ENCODE data around the gene NCOA1. TPM values are rescaled to one million over a fixed set of nuclear protein-coding genes. Genes with fewer than 3 reads are reported as not detected.

Gene NCOA1
- total RNA-seq, 2 donors from 2014 or later, result 20.1 to 22.6 TPM

DNA sequence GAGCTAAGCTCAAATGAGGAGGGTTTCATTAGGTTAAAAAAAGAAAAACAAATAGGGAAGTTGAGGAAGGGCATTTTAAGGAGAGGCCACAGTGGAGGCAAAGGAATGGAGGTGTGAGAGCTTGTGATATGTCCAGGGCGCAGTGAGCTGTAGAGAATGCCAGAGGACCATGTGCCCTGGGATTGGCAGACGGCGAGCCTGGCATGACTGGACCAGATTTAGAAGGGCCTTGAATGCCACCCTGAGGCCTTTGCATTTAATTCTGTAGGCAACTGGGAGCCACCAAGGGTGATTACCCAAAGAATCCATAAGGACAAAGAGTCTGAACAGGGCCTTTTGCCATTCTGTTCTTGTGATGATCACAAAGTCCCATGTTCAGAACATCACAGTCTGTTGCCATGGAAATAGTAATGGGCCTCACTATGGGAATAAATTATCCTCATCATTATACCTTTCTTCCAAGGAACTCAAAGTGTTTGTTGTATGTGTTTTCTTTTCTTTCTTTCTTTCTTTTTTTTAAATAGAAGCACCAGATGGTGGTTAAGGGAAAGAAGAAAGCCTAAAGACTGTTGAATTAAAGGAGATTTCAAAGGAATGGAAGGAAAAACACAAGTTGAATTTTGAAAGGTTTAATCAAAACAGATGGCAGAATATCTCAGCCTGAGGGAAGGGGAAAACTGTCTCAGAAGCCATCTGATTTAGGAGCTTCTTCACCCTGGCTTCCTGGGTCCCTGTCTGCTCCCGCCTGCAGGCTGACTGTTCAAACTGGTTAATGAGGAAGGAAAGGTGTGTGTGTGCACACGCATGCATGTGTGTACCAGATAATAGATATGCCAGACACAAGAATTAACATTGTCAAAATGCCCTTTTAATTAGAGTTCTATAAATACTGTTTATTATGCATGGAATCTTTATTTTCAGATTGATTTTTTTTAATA, 31.6 kb upstream of the NCOA1 start:
- H3K4me3 ChIP-seq (ENCODE audit: low read length), result no peak overlapping the region
- Mint-ChIP-seq H3K36me3 (ENCODE audit: low read depth) (no peaks in the 10 kb centered on the region), H3K27ac (no peak overlapping the region), H3K4me1 (peaks cover 18% of the 10 kb centered on the region), H3K27me3 (ENCODE audit: insufficient read depth) (peaks cover 95% of the 10 kb centered on the region), H3K4me3 (no peak overlapping the region), H3K9me3 (no peaks in the 10 kb centered on the region)
- DNase-seq, result no peak
- no peak overlapping the region for H3K9ac ChIP-seq (ENCODE audit: extremely low read depth, low read length, poor library complexity, severe bottlenecking)
- peaks cover 89% of the 10 kb centered on the region for H3K27me3 ChIP-seq (ENCODE audit: control insufficient read depth, insufficient read depth, low read length, poor library complexity, severe bottlenecking)
- TF ChIP-seq, protein P1, sequence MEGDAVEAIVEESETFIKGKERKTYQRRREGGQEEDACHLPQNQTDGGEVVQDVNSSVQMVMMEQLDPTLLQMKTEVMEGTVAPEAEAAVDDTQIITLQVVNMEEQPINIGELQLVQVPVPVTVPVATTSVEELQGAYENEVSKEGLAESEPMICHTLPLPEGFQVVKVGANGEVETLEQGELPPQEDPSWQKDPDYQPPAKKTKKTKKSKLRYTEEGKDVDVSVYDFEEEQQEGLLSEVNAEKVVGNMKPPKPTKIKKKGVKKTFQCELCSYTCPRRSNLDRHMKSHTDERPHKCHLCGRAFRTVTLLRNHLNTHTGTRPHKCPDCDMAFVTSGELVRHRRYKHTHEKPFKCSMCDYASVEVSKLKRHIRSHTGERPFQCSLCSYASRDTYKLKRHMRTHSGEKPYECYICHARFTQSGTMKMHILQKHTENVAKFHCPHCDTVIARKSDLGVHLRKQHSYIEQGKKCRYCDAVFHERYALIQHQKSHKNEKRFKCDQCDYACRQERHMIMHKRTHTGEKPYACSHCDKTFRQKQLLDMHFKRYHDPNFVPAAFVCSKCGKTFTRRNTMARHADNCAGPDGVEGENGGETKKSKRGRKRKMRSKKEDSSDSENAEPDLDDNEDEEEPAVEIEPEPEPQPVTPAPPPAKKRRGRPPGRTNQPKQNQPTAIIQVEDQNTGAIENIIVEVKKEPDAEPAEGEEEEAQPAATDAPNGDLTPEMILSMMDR (conservative IDR thresholded peaks at IDR 0.05), result no peak
- 99 to 100% methylated on average over 5 of the region's 5 CpGs for WGBS, 2 experiments (ENCODE audit: insufficient coverage in 1 of 2, insufficient read length in 1 of 2)
- H3K9me3 ChIP-seq (ENCODE audit: control insufficient read depth, low read length), result no peaks in the 10 kb centered on the region
- H3K36me3 ChIP-seq (ENCODE audit: control insufficient read depth, insufficient read depth, low read length), result no peaks in the 10 kb centered on the region
- H3K4me1 ChIP-seq (ENCODE audit: control insufficient read depth, insufficient read depth, low read length), result peaks cover 3% of the 10 kb centered on the region
- H3K27ac ChIP-seq (ENCODE audit: low read depth, low read length), result peak overlapping the region; percentile 72

- H3K27me3 Mint-ChIP-seq (ENCODE audit: insufficient read depth), result peaks cover 79% of the 10 kb centered on the region
- no peaks in the 10 kb centered on the region for H3K36me3 Mint-ChIP-seq (ENCODE audit: low read depth)
- no peaks in the 10 kb centered on the region for H3K9me3 ChIP-seq (ENCODE audit: control insufficient read depth, low read length)
- H3K36me3 ChIP-seq (ENCODE audit: control insufficient read depth, insufficient read depth, low read length), result no peaks in the 10 kb centered on the region
- peaks cover 74% of the 10 kb centered on the region for H3K27me3 ChIP-seq (ENCODE audit: control insufficient read depth, insufficient read depth, low read length, poor library complexity, severe bottlenecking)
- 96 to 100% methylated on average over 1 to 2 of the region's 2 CpGs for WGBS, 2 experiments (ENCODE audit: insufficient coverage in 1 of 2, insufficient read length in 1 of 2)
- H3K4me1 ChIP-seq (ENCODE audit: control insufficient read depth, insufficient read depth, low read length), result peaks cover 3% of the 10 kb centered on the region
- H3K9me3 Mint-ChIP-seq, result no peaks in the 10 kb centered on the region
- H3K27ac ChIP-seq (ENCODE audit: low read depth, low read length), result no peak overlapping the region
- H3K27ac Mint-ChIP-seq, result no peak overlapping the region
- peaks cover 15% of the 10 kb centered on the region for H3K4me1 Mint-ChIP-seq
- H3K9ac ChIP-seq (ENCODE audit: extremely low read depth, low read length, poor library complexity, severe bottlenecking), result no peak overlapping the region
- DNase-seq, result no peak
- TF ChIP-seq, protein P1 (conservative IDR thresholded peaks at IDR 0.05), result no peak
- H3K4me3 Mint-ChIP-seq, result no peak overlapping the region
- no peak overlapping the region for H3K4me3 ChIP-seq (ENCODE audit: low read length)
Measured at GRCh38 chr2:24461685-24462084, 29.4 kb upstream of the NCOA1 start.

- Histone ChIP-seq H3K4me1 (ENCODE audit: control insufficient read depth, insufficient read depth, low read length) (no peaks in the 10 kb centered on the region), H3K27ac (ENCODE audit: low read depth, low read length) (no peak overlapping the region), H3K9ac (ENCODE audit: extremely low read depth, low read length, poor library complexity, severe bottlenecking) (no peak overlapping the region), H3K36me3 (ENCODE audit: control insufficient read depth, insufficient read depth, low read length) (no peaks in the 10 kb centered on the region), H3K9me3 (ENCODE audit: control insufficient read depth, low read length) (no peaks in the 10 kb centered on the region), H3K27me3 (ENCODE audit: control insufficient read depth, insufficient read depth, low read length, poor library complexity, severe bottlenecking) (peaks cover 72% of the 10 kb centered on the region), H3K4me3 (ENCODE audit: low read length) (no peak overlapping the region)
- H3K9me3 Mint-ChIP-seq, result no peaks in the 10 kb centered on the region
- no peaks in the 10 kb centered on the region for H3K36me3 Mint-ChIP-seq (ENCODE audit: low read depth)
- no peak overlapping the region for H3K27ac Mint-ChIP-seq
- WGBS, 2 experiments (ENCODE audit: insufficient coverage in 1 of 2, insufficient read length in 1 of 2), result 94 to 100% methylated on average over 1 of the region's 1 CpG
- peaks cover 74% of the 10 kb centered on the region for H3K27me3 Mint-ChIP-seq (ENCODE audit: insufficient read depth)
- no peak for DNase-seq
- TF ChIP-seq, protein P1 (conservative IDR thresholded peaks at IDR 0.05), result no peak
- H3K4me1 Mint-ChIP-seq, result peaks cover 6% of the 10 kb centered on the region
- H3K4me3 Mint-ChIP-seq, result no peak overlapping the region
Measured at GRCh38 chr2:24463271-24463670, 27.8 kb upstream of the NCOA1 start.

Data from endodermal cell (in vitro differentiated cells).